ENCODE results near the gene TGFB3. TPM values are rescaled to one million over a fixed set of nuclear protein-coding genes. Genes with fewer than 3 reads are reported as not detected.
A peak's percentile ranks its signal among the peaks of the same experiment; 100 is the strongest.

TGFB3 gene
- total RNA-seq, 4 donors from 2014 or later = 1.5 to 10.5 (median 5.0) TPM

DNA sequence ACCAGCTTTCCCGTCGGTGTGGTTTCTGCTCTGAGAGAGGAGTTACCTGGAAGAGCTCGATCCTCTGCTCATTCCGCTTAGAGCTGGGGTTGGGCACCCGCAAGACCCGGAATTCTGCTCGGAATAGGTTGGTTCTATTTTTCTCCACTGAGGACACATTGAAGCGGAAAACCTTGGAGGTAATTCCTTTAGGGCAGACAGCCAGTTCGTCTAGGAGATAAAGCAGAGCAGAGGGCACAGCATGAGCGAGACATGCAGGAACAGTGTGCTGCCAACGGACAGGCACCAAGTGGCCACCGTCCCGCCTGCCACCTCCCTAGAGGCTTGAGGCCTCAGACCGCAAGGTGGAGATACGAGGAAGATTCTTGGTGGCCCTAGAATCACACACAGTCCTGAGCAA, 10.3 kb downstream of the TGFB3 start:
- TF ChIP-seq POLR2A (IDR thresholded peaks at IDR 0.05) (no peak), CTCF (IDR thresholded peaks at IDR 0.05) (no peak)
- 91 to 94% methylated on average over 13 to 15 of the region's 15 CpGs for WGBS, 2 donors
- no peak overlapping the region for H3K4me3 ChIP-seq
- peaks cover 0 to 27% (median 0%) of the 10 kb centered on the region in 3 donors for H3K36me3 ChIP-seq
- no peak overlapping the region for H3K27ac ChIP-seq
- no peaks in the 10 kb centered on the region for H3K9me3 ChIP-seq
- no peaks in the 10 kb centered on the region for H3K27me3 ChIP-seq
- peaks cover 0 to 6% (median 0%) of the 10 kb centered on the region in 3 donors for H3K4me1 ChIP-seq
- DNase-seq = no peak
- intact Hi-C loops (cut with DNase I) = no loop called here

DNA sequence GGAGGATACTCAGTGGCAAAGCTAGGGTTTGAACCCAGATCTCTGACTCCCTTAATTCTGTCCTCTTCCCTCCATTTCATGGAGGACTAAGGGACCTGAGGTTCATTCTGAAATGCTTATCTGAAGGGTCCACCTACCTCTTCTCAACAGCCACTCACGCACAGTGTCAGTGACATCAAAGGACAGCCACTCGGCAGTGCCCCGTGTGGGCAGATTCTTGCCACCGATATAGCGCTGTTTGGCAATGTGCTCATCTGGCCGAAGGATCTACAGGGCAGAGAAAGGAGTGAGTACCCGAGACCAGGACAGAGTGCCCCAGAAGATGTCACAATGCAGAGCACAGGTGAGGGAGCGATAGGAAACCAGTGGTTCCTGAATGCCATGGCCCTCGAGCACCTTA, 10.8 kb downstream of the TGFB3 start:
- DNase-seq = no peak
- H3K4me3 ChIP-seq = no peak overlapping the region
- WGBS, 2 donors = 86% methylated on average over 8 to 9 of the region's 9 CpGs

DNA sequence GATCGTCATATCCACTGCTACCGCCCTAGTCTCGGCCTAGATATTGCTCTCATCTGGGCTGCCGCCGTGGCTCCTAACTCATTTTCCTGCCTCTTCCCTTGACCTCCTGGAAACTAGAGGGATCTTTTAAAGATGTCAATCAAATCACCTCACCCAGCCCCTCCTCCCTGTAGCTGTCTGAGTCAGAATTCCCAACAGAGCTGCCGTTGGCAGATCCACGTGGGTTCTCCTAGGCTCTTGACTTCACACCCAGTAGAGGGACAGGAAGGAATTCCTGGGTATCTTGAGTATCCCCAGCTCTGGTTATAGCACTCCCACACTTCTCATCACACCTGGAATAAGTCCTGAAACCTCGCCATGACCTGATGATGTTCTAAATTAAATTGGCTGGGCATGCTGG, 11.9 kb downstream of the TGFB3 start:
- 69 to 72% methylated on average over 8 of the region's 8 CpGs for WGBS, 2 donors
- intact Hi-C loops (cut with DNase I) = no loop called here

More for the DNA sequence above, 10.8 kb downstream of the TGFB3 start:
- H3K27ac ChIP-seq = no peak overlapping the region
- intact Hi-C loops (cut with DNase I) = no loop called here
- peaks cover 0 to 32% (median 0%) of the 10 kb centered on the region in 3 donors for H3K36me3 ChIP-seq
- H3K4me1 ChIP-seq = peaks cover 0 to 5% (median 0%) of the 10 kb centered on the region in 3 donors
- TF ChIP-seq CTCF (IDR thresholded peaks at IDR 0.05) = no peak
- no peak for TF ChIP-seq POLR2A (IDR thresholded peaks at IDR 0.05)
- no peaks in the 10 kb centered on the region for H3K27me3 ChIP-seq
- H3K9me3 ChIP-seq = no peaks in the 10 kb centered on the region

GRCh38 chr14:75969126-75969525, 12.7 kb downstream of the TGFB3 start:
- H3K27me3 ChIP-seq = no peaks in the 10 kb centered on the region
- intact Hi-C loops (cut with DNase I) = no loop called here
- no peak for DNase-seq
- no peak overlapping the region for H3K4me3 ChIP-seq
- TF ChIP-seq CTCF (IDR thresholded peaks at IDR 0.05) = no peak
- no peak for TF ChIP-seq POLR2A (IDR thresholded peaks at IDR 0.05)
- peak overlapping the region in 1 of 4 donors; percentile 18 for H3K27ac ChIP-seq
- H3K9me3 ChIP-seq = no peaks in the 10 kb centered on the region
- WGBS, 2 donors = 70 to 79% methylated on average over 4 of the region's 4 CpGs
- peaks cover 0 to 5% (median 0%) of the 10 kb centered on the region in 3 donors for H3K4me1 ChIP-seq
- peaks cover 0 to 50% (median 0%) of the 10 kb centered on the region in 3 donors for H3K36me3 ChIP-seq

More for the DNA sequence above, 11.9 kb downstream of the TGFB3 start:
- TF ChIP-seq CTCF (IDR thresholded peaks at IDR 0.05) (no peak), POLR2A (IDR thresholded peaks at IDR 0.05) (no peak)
- no peaks in the 10 kb centered on the region for H3K27me3 ChIP-seq
- DNase-seq = no peak
- no peak overlapping the region for H3K4me3 ChIP-seq
- peaks cover 0 to 5% (median 0%) of the 10 kb centered on the region in 3 donors for H3K4me1 ChIP-seq
- H3K36me3 ChIP-seq = peaks cover 0 to 43% (median 0%) of the 10 kb centered on the region in 3 donors
- H3K27ac ChIP-seq = no peak overlapping the region
- no peaks in the 10 kb centered on the region for H3K9me3 ChIP-seq

DNA sequence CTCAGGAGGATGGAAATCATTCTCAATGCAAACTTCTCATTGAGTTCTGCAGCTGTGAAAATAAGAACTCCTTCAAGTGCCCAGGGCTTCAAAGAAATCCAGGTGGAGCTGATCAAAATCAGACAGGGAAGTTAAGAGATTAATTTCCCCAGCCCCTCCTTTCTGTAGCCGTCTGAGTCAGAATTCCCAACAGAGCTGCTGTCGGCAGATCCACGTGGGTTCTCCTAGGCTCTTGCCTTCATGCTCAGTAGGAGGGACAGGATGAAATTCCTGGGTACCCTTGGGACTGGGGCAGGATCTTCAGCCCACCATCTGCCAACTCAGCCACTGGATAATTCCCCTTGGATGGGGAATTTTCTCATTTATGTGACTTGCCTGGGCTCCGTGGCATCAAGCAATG, 13.3 kb downstream of the TGFB3 start:
- no peak for TF ChIP-seq POLR2A (IDR thresholded peaks at IDR 0.05)
- no peak for TF ChIP-seq CTCF (IDR thresholded peaks at IDR 0.05)
- intact Hi-C loops (cut with DNase I) = no loop called here
- DNase-seq = no peak
- Histone ChIP-seq H3K9me3 (no peaks in the 10 kb centered on the region), H3K4me1 (peaks cover 0 to 5% (median 0%) of the 10 kb centered on the region in 3 donors), H3K4me3 (no peak overlapping the region), H3K27me3 (no peaks in the 10 kb centered on the region), H3K36me3 (peaks cover 0 to 57% (median 5%) of the 10 kb centered on the region in 3 donors), H3K27ac (peak overlapping the region in 1 of 4 donors; percentile 18)
- WGBS, 2 donors = 60 to 64% methylated on average over 3 of the region's 4 CpGs

All from esophagus squamous epithelium (tissue), 5 donors.